DOHH2 (cell line): Measurements from ENCODE around the gene MVB12B.

Experiments
- EZH2phosphoT487 ChIP-seq: fragments of 200-600 bp; sonication (generic); IDR thresholded peaks from 2 replicates; pipeline ENCODE4 v1.6.1; 2017; ENCODE audit warnings: borderline replicate concordance, mild to moderate bottlenecking, antibody characterized with exemption, low read length, moderate library complexity, mixed read lengths
- TF ChIP-seq, protein P1 (sequence below): fragments of 200-600 bp; sonication (generic); IDR thresholded peaks from one replicate; pipeline ENCODE4 v1.5.1; 2014; ENCODE audit warnings: antibody characterized with exemption, mild to moderate bottlenecking, low read depth, low read length; ENCODE audit not compliant: poor library complexity, severe bottlenecking

DNA sequence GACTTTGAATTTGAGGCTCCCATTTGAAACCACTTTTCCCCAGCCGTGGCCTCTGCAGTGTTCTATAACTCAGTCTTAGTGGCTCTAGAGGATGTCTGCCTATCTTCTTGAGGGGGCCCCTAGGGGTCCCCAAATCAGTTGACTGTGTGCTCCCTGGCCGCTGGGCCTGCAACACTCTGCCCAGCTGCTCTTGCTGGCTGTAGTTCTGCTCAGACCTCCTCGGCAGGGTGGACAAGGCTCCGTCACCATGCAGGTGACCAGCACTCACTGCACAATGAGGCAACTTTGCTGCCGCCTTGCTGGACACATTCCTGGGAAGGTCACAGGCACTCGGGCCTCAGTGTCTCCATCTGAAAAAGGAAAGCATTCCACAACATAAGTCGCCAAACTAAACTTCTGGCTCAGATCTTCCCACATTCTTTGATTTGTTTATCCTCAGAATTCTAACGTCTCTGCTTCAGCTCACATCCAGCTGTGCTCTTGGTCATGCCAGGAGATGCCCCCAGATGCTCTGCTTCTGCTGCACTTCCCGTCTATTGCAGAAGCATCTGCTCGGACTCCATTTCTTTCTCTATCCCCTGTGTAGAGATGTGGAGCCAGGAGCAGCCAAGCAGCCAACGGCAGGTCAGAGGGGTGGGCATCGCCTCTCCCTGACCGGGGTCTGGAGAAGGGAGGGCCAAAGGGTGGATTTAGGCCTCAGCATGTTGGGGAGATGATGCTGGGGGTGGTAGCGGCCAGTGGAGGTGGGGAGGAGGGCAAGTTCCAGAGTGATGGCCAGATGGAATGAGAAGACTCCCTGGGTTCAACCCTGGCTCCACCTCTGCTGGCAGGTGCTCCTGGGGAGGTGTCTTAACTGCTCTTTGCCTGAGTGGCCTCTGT is 133.6 kb downstream of the MVB12B start:
- TF ChIP-seq, protein P1, sequence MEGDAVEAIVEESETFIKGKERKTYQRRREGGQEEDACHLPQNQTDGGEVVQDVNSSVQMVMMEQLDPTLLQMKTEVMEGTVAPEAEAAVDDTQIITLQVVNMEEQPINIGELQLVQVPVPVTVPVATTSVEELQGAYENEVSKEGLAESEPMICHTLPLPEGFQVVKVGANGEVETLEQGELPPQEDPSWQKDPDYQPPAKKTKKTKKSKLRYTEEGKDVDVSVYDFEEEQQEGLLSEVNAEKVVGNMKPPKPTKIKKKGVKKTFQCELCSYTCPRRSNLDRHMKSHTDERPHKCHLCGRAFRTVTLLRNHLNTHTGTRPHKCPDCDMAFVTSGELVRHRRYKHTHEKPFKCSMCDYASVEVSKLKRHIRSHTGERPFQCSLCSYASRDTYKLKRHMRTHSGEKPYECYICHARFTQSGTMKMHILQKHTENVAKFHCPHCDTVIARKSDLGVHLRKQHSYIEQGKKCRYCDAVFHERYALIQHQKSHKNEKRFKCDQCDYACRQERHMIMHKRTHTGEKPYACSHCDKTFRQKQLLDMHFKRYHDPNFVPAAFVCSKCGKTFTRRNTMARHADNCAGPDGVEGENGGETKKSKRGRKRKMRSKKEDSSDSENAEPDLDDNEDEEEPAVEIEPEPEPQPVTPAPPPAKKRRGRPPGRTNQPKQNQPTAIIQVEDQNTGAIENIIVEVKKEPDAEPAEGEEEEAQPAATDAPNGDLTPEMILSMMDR: no peak
- TF ChIP-seq EZH2phosphoT487: no peak
